Stimulated activated CD8-positive, alpha-beta memory T cell treated with anti-CD3 and anti-CD28 coated beads, Interleukin-2, amount 100 ng/mL, for 1 hour (primary cell): ENCODE measurements around the gene TXNRD1.
"Not testable (repeated sequence)": the region's sequence is repeated elsewhere in the genome, so short reads cannot be mapped to it uniquely, and the experiment has no call there.

Experiments used
- DNase-seq, 2 donors: peaks; one replicate each; pipeline ENCODE4 v3.0.0-alpha.2; 2020; ENCODE audit warnings: low read depth in 2 of 2

Gene TXNRD1

GRCh38 chr12:104237930-104238329 lies 22.4 kb downstream of the TXNRD1 start:
- no peak for DNase-seq

GRCh38 chr12:104242546-104243206 lies 27.1 kb downstream of the TXNRD1 start:
- DNase-seq = no peak

GRCh38 chr12:104243551-104243950 lies 28.0 kb downstream of the TXNRD1 start:
- no peak for DNase-seq

- DNase-seq = no peak
Observed at GRCh38 chr12:104243971-104244370, 28.4 kb downstream of the TXNRD1 start.

- no peak for DNase-seq
Observed at GRCh38 chr12:104247698-104248097, 32.1 kb downstream of the TXNRD1 start.

- DNase-seq = no peak
Observed at GRCh38 chr12:104248444-104248843, 32.9 kb downstream of the TXNRD1 start.

GRCh38 chr12:104249017-104249416 lies 33.4 kb downstream of the TXNRD1 start:
- DNase-seq = no peak

- DNase-seq = no peak
Observed at GRCh38 chr12:104249898-104250297, 34.3 kb downstream of the TXNRD1 start.

GRCh38 chr12:104250366-104251125 lies 35.0 kb downstream of the TXNRD1 start:
- no peak for DNase-seq

- no peak for DNase-seq
Observed at GRCh38 chr12:104257913-104258472, 42.4 kb downstream of the TXNRD1 start.

GRCh38 chr12:104258476-104259067 lies 43.0 kb downstream of the TXNRD1 start:
- no peak for DNase-seq

GRCh38 chr12:104263026-104263425 lies 47.4 kb downstream of the TXNRD1 start:
- DNase-seq = no peak

GRCh38 chr12:104263580-104264358 lies 48.2 kb downstream of the TXNRD1 start:
- no peak for DNase-seq

GRCh38 chr12:104265436-104265835 lies 49.9 kb downstream of the TXNRD1 start:
- not testable (repeated sequence) for DNase-seq

- no peak for DNase-seq
Observed at GRCh38 chr12:104272938-104273337, 57.4 kb downstream of the TXNRD1 start.

GRCh38 chr12:104273503-104273902 lies 57.9 kb downstream of the TXNRD1 start:
- DNase-seq = no peak

GRCh38 chr12:104274811-104275210 lies 59.2 kb downstream of the TXNRD1 start:
- no peak for DNase-seq

- no peak for DNase-seq
Observed at GRCh38 chr12:104275689-104276088, 60.1 kb downstream of the TXNRD1 start.

- DNase-seq = no peak
Observed at GRCh38 chr12:104276273-104277131, 60.9 kb downstream of the TXNRD1 start.

GRCh38 chr12:104279164-104279563 lies 63.6 kb downstream of the TXNRD1 start:
- no peak for DNase-seq

- no peak for DNase-seq
Observed at GRCh38 chr12:104280111-104280510, 64.5 kb downstream of the TXNRD1 start.
